Activated naive CD4-positive, alpha-beta T cell treated with anti-CD3 and anti-CD28 coated beads, Interleukin-2, amount 50 U/mL, for 16 hours (primary cell): ENCODE data around the gene DESI1.
"Not testable (repeated sequence)": the region's sequence is repeated elsewhere in the genome, so short reads cannot be mapped to it uniquely, and the experiment has no call there.

Experiments used
- DNase-seq: peaks from one replicate; pipeline ENCODE4 v3.0.0-alpha.2; 2020

The DESI1 gene

DNA sequence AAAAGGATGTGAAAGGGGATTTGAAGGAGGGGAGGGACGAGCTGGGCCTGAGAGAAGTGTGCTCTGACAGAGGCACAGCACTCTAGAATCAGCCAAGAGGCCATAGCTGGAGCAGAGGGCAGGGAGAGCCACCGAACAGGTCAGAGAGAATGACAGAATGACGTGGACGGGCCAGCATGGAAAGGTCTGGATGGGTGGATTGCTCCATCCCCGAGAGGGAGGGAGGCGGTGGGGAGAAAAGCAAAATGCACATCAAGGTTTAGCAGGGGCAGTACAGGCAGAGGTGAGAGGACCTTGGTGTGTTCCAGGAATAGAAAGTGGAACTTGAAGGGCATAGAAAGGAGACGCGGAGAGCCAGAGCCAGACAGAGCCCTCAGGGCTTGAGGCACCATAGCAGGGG lies 38.1 kb downstream of the DESI1 start:
- DNase-seq, result no peak

DNA sequence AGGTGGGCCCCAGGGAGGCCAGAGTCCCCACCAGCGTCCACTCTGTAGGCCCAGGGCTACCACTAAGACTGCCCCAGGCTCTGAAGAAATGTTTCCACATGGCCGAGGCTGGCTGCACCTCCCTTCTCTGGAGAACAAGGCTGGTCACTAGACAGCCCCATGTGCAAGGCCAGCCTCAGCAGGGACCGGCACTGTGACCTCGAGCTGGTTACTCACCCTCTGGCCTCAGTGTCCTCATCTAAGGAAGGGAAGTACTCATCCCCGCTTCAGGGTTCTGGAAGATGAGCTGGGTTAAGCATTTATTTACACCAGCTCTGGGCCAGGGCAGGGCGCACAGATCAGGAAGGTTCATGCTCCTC lies 40.9 kb downstream of the DESI1 start:
- no peak for DNase-seq

DNA sequence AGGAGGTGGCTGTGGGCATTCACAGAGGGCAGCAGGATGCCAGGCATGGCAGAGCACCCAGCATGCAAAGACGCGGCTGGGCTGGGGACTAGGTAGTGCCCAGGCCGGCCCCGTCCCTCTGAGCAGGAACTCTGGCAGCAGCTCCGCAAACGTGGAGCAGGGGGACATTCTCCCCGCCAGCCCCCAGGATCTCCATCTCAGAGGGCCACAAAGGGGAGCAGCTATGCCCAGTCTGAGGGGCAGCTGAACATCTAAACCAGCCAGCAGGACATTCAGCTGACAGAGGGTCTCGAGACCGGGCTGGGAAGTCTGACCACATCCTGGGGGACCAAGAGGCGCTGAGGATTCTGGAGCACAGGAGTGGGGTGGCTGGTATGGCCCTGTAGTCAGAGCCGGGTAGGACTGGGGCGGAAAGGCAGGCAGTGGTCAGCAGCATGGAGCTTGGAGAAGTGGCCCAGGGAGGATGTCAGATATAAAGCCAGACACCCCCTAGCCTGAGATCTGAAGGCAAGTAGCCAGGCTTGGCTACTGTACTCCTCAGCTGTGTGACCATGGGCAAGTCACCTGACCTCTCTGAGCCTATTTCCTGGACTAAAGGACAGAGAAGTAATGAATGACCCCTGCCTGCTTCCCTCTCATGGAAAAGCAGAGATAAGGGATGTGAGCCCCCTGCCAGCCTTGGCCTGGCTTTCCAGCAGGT lies 41.4 kb downstream of the DESI1 start:
- no peak for DNase-seq

DNA sequence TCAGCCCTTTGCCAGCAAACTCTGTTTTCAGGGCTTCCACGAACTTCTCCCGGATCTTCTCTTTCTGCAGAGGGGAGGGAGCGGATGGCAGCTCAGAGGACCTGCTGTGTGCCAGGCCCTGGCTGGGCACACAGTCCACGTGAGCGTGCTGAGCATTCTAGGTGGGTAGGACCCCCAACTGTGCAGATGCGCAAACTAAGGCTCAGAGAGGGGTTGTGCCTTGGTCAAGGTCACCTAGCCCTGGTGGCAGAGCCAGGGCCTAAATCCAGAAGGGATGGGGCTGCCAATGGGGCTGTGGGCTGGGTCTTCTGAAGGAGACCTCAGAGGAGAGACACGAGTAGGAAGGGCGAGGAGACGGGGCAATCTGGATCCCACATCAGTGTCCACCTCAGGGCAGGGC lies 42.0 kb downstream of the DESI1 start:
- DNase-seq, result no peak

DNA sequence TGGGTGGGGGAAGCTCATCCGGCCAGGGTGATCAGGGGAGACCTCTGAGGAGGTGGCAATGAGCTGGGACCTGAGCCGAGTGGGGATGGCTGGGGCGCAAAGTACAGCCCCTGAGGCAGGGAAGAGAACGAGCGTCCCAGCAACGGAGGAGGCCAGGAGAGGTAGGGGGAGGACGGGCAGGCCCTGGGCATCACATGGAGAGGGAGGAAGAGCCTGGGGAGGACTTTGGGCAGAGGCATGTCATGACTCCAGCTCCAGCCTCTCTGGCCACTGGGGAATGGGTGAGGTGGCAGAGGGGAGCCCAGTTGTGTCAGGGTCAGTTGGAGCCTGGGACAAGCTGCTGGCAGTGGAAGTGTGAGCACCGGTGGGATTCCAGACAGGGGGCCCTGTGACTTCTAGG lies 42.7 kb downstream of the DESI1 start:
- DNase-seq, result no peak

DNA sequence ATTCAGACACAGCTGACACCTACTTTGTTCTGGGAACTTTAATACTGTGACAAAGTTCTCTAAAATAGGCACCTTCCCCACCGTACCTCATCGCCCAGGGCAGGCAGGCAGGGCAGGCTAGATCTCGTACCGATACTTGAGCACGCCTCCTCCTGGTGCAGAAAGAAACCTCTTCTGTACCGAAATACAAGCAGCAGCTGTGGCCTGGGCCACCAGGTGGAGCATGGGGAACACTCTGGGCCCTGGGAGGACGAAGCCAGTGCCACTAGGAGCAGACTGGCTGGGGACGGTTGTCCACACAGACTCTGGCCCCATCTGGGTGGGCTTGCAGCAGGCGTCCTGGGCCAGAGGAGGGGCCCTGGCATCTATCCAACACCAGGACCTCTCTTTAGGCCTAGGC lies 44.0 kb downstream of the DESI1 start:
- peak; percentile 21 for DNase-seq

DNA sequence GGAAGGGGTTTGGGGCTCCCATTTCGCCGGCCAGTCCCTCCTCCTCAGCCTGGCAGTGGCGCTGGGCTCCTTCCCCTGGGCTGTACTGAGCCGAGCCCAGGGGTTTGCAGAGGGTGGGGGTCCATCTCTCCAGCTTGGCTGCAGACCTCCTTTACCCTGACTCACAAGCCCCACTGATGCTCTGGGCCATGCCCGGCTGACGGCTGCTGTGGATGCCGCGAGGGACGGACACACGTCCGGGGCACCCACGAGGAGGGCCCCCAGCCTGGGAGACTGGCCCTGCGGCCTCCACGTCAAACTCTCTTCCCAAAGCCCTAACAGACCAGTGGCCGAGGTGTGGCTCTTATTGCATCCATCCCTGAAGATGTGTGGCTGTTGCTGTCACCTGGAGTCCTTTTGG lies 45.3 kb downstream of the DESI1 start:
- no peak for DNase-seq

DNA sequence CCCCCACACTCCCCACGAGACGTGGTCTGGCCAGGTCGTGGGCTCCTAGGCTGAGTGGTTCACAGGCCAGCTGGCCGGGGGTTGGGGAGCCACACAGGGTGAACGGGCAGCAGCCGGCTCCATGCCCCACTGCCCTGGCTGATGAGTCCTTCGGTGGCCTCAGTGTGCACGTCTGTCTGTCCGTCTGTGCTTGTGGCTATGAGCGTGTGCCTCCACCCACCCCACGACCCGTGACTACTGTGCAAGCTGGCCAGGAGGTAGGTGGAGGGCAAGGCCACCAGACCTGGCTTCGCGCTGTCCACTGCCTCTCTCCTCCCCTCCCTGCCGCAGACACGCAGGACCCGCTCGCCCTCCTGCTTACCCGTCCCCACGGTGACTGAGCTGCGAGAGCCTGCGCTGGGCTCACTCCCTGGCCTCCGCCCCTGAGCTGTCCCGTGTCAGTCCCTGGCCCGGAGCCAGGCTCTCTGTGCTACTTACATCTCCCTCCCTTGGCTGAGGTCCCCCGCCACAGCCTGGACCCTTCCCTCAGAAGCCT lies 45.9 kb downstream of the DESI1 start:
- no peak for DNase-seq

DNA sequence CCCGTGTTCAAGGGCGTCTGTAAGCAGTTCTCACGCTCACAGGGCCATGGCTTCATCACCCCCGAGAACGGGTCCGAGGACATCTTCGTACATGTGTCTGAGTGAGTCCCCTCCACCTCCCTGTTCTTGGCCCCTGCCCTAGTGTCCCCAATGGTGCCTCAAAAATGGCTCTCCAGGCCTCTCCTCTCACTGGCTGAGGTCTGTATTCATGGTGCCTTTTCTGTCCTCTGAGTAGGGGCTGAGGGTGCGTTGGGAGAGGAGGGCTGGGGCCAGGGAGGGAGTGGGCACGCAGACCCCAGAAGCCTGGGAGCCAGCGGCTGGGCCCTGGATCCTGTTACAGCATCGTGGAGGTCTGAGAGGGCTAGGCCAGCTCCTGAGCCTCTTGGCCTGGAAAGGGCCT lies 47.2 kb downstream of the DESI1 start:
- DNase-seq, result no peak

DNA sequence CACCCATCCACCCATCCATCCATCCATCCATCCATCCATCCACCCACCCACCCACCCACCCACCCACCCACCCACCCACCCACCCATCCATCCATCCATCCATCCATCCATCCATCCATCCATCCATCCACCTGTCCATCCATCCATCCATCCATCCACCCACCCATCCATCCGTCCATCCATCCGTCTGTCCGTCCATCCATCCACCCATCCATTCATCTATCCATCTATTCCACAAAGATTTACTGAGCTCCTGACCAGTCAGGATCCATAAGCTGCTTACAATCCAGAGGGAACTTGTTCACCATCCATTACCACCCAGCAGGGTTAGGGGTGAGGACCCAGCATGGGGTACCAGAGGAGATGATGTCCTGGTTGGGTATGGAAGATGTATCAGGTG lies 48.5 kb downstream of the DESI1 start:
- not testable (repeated sequence) for DNase-seq

DNA sequence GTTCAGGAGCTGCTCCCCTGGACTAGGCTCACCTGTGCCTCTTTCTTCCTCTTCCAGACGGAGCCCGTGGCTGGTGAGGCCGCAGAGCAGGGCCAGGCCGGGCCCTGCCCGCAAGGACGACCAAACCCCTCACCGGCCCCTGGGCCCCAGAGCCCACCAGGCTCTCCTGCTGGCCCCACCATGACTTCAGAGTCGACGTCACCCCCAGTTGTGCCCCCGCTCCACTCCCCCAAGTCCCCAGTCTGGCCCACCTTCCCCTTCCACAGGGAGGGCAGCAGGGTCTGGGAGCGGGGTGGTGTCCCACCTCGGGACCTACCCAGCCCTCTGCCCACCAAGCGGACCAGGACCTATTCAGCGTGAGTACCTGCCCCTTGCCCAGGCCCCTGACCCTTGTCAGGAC lies 49.1 kb downstream of the DESI1 start:
- no peak for DNase-seq

DNA sequence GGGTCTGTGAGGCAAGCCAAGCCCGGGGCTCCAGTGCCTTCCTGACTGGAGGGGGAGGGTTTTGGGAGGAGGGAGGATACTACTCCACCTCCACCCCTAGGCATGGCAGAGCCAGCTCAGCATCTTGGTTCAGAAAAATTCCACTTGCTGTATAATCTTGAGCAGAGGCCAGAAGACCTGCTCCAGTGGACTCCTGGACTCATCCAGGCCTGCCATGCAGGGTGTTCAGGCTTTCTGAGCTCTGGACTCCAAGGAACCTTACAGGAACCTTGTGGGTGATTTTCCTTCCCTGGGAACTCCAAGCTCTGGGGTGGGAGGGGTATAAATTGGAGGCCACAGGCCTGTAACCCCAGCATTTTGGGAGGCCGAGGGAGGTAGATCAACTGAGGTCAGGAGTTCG lies 50.6 kb downstream of the DESI1 start:
- no peak for DNase-seq

DNA sequence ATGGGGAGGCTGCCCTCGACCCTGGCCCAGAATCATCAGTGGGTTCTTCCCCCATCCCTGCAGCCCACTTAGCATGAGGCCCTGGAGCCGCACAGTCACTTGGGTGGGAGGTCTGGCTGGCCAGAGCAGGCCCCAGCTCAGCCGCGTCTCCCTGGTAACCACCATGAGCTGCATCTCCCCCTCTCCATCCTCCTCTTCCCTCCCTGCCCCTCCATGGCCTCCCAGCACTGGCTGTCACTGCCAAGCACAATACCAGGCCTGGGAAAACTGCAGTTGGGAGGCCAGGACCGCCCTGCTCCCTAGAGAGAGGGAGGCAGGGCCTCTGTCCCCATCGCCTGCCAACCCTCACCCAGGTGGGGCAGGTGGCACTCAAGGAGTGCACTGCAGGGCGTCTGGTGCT lies 52.0 kb downstream of the DESI1 start:
- no peak for DNase-seq

DNA sequence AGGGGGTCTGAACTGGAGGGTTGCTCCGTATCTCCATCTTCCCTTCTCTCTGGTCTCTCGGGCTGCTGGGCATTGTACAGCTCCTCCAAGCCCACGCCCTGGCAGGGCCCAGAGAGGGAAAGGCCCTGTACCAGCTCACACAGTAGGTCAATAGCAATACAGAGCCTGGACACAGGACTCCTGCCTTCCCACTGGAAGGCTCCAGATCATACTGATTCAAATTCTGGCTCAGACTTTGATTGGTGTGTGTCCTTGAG lies 53.4 kb downstream of the DESI1 start:
- DNase-seq, result no peak

DNA sequence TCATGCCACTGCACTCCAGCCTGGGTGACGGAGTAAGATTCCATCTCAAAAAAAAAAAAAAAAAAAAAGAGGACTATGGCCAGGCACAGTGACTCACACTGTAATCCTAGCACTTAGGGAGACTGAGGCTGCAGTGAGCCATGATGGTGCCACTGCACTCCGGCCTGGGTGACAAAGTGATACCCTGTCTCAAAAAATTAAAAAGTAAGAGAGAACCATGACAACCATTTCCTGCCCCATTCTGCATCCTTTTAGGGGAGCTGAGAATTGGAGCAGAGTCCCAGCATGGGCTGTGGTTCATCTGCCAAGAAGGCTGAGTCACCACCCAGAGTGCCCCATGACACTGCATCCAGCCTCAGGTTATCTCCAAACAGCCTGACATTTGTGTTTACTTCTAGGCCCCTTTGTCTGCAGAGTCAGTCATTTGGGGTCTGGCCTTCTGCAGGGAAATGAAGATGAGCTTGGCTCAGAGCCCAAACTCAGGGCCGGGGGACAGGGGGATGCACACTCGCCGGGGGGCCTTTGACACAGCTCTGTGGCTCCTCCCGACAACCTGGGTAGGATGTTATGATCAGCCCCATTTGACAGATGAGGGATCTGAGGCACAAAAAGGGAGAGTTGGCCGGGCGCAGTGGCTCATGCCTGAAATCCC lies 55.3 kb downstream of the DESI1 start:
- no peak for DNase-seq

DNA sequence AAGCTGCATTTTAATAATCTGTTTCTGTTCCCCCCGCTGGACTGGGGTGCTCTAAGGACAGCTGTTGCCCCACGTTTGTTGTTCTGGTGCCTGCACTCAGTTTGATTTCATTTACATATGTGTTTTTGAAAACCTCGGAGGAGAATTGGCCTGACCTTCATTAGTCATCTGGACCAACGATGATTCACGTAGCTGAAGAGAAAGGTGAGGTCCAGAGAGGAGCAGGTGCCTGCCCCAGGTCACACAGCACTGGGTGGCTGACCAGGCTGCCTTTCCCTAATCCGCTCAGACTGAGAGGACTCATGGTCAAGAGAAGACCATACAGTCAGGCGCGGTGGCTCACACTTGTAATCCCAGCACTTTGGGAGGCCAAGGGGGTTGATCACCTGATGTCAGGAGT lies 56.3 kb downstream of the DESI1 start:
- DNase-seq, result no peak

DNA sequence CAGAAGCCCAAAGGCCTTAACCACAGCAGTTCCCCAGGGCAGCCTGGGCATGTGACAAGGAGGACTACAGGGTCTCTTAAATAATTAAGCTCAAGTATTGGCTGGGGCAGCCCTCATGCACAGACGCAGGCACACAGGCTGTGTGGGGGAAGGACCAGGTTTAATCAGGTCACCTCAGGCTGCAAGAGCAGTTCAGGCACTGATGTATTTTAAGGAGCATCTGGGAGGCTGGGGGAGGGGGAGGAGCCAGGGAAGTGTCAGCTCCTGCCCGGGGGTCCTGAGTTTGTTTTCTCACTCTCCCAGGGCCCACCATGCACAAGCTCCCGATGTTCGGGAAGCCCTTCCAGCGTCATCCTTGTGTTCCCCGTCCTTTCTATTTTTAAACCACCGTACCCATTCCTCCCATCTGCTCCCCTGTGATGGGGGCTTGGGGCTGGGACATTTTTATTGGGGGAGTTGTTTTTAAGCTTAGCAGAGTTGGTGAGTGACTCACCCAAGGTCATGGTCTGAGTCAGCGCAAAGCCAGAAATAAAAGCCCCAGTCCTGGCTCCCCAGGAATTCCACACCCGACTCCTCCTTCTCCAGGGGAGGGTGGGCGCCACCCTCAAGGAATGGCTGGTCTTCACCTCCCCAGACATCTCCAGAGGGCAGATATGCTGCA lies 57.7 kb downstream of the DESI1 start:
- no peak for DNase-seq

DNA sequence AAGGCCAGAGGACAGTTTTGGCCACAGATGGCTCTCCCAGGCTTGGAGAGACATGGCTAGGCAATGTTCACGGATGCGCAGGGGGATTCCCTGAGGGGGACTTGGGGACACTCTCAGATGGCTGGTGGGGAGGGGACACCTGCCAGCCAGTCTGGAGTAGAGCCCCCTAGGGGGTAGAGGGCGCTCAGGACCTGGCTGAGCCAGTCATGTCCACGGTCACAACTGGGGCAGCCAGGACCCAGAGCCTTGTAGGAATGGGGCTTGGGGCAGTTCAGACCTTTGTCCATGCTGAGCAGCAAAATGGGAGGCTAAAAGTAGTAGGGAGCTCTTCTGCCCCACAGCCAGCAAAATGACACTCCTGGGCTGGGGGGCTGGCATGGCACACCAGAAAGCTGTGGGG lies 58.4 kb downstream of the DESI1 start:
- no peak for DNase-seq

DNA sequence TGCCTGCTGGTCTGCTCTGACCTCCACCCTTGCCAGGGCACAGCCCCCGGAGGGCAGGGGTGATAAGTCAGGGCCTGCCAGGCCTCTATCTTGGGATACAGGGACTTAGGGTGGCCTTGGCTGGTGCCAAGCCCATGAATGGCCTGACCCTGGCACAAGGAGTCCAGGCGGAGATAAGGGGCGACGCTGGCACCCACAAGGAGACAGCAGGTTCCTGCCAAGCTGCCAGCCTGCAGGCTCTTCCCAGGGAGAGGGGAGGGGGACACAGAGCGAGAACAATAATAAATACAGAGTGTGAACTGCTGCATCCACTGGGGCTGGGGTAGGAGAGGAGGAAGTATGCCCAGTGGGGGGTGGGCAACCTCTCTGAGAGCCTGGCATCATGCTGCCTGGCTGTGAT lies 59.1 kb downstream of the DESI1 start:
- no peak for DNase-seq

DNA sequence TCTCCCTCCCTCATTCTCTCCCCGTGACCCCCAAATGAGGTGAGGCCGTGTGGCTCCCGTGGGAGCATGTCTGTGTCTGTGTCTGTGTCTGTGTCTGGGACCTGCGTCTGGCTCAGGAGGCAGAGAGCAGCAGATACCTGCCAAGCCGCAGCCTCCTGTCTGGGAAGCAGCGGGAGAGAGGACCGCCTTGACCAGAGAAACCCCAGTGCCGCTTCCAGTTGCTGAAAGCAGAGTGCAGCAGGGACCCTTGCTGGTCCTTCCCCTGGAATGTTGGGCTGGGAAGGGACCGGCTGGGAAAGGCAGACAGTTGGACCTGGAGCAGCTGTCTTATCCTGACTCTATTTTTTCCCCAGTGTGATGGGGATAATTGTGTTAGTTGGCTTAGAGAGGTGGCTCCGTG lies 59.5 kb downstream of the DESI1 start:
- DNase-seq, result no peak

DNA sequence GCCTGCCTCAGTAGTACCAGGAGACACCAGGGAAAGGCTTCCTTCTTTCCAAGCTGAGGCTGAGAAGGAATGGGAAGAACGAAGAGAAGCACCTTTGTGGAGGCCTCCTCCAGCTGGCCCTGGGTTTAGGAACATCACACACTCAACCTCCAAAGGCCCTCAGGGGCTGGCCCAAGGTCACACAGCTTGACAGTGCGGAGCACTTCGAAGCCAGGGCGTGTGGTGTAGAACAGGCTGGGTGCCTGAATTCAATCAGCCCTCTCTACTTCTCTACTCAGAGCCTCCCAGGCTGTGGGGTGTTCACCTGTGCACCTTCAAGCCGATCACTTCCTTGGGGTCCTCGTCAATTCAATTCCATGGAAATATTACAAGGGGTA lies 60.8 kb downstream of the DESI1 start:
- DNase-seq, result no peak

DNA sequence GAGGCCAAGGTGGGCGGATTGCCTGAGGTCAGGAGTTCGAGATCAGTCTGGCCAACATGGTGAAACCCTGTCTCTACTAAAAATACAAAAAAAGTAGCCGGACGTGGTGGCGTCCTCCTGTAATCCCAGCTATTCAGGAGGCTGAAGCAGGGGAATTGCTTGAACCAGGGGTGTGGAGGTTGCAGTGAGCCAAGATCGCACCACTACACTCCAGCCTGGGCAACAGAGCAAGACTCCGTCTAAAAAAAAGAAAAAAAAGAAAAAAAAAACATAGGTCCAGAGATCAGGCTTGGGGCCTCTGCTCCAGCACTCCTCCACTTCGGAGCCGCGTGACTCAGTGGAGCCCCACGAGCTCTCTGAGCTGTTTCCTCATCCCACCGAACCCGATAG lies 62.6 kb downstream of the DESI1 start:
- DNase-seq, result not testable (repeated sequence)

DNA sequence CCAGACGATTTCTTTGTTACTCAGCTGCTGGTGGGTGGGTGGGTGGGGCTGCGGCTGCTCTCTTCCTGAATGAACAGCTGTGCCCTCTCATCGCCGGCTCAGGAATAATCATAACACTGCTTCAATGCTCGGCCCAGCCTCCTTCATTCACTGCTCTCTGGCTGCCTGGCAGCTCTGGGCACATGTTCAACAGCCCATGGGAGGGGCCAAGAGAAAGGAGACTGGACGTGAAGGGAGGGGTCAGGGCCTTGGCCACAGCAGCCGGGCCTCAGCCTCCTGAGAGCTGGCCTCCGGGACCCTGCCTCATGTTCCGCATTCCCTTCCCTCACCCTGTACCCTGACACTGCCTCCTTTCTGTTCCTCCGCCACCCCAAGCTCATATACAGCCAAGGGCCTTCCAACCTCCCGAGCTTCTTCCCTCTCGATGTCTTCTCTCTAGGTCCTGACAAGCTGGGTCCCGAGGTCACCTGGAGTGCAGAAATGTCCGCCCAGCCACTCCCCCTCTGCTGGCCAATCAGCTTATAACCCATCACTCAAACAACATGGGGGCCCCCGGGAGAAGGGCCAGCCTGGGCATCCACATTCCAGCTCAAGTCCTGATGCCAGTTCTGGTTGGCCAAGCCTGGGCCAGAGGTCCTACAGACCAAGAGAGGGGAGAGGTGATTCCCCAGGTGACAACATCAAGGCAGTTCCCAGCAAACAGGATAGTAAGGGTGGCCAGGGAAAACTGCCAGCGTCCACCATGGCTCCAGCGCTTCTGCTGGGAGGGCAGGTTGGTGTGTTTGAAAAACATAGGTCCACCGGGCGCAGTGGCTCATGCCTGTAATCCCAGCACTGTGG lies 63.2 kb downstream of the DESI1 start:
- peak; percentile 22 for DNase-seq

DNA sequence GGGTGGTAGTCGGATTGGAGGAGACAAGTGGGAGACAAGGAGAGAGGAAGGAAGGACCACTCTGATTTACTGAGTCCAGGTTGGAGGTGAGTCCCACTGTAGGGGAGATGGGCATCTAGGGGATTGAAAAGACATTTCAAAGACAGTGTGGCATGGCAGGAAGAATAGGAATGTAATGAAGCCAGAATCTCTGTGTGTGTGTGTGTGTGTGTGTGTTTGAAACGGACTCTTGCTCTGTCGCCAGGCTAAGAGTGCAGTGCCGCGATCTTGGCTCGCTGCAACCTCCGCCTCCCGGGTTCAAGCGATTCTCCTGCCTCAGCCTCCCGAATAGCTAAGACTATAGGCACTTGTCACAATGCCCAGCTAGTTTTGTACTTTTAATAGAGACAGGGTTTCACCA lies 64.3 kb downstream of the DESI1 start:
- DNase-seq, result no peak
